ENCODE measurements around the gene GHR. TPM values are rescaled to one million over a fixed set of nuclear protein-coding genes. Genes with fewer than 3 reads are reported as not detected.

Gene GHR
- polyA plus RNA-seq, 1 donor from 2014 or later, result 0.31 TPM

DNA sequence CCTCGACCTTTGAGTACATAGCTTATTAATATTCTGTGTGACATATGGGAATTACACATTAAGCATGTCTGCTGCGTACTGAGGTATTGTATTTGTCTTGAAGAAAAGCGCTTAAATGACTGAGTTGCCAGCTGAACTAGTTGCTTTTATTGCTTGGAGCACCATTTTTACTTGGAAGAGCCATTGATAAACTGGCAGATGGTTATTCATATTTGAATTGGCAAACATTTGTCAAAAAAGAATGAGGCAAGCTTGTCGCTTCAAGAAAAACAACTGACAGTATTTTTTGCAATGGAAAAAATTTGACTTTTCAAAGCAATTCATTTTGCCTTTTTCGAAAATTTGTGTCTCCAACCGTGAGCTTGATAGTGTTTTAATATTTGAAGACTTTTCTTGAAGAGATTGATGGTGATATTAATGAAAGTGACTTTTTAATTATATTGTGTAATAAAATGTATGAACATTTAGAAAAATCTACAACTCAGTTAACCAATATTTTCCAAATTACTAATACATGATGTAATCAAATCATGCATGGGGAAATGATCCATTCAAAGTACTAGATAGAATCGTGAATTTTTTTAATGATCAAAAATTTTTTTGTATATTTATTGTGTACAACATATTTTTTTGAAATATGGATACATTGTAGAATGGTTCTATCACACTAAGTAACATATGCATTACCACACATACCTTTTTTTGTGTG lies 278.3 kb downstream of the GHR start:
- no peaks in the 10 kb centered on the region for H3K79me2 ChIP-seq (replicated peaks; ENCODE audit: insufficient read depth, low read length)
- H3K4me3 ChIP-seq (ENCODE audit: low read length), result no peak overlapping the region
- H4K20me1 ChIP-seq (ENCODE audit: insufficient read depth), result no peaks in the 10 kb centered on the region
- H3K27me3 ChIP-seq (ENCODE audit: insufficient read depth, low read depth, low read length), result no peaks in the 10 kb centered on the region
- H3K9me3 ChIP-seq (ENCODE audit: low read length), result no peaks in the 10 kb centered on the region
- H3K36me3 ChIP-seq (ENCODE audit: insufficient read depth, low read length), result no peaks in the 10 kb centered on the region
- H3K9ac ChIP-seq (ENCODE audit: low read length), result no peak overlapping the region
- H2AFZ ChIP-seq (ENCODE audit: low read depth, low read length), result no peak overlapping the region
- no peak overlapping the region for H3K27ac ChIP-seq (ENCODE audit: low read length)
- H3K4me2 ChIP-seq (ENCODE audit: low read length), result no peak overlapping the region
- H3F3A ChIP-seq (ENCODE audit: insufficient read depth, low read length, poor library complexity, severe bottlenecking), result no peaks in the 10 kb centered on the region
- H3K9me2 ChIP-seq (ENCODE audit: insufficient read depth, low read length), result no peaks in the 10 kb centered on the region
- no peak for TF ChIP-seq EZH2 (IDR thresholded peaks at IDR 0.05; ENCODE audit: borderline replicate concordance, insufficient read depth, low read length, poor library complexity, severe bottlenecking)
- TF ChIP-seq MXI1 (conservative IDR thresholded peaks at IDR 0.05; ENCODE audit: poor library complexity, severe bottlenecking), result no peak
- TF ChIP-seq, protein P1, sequence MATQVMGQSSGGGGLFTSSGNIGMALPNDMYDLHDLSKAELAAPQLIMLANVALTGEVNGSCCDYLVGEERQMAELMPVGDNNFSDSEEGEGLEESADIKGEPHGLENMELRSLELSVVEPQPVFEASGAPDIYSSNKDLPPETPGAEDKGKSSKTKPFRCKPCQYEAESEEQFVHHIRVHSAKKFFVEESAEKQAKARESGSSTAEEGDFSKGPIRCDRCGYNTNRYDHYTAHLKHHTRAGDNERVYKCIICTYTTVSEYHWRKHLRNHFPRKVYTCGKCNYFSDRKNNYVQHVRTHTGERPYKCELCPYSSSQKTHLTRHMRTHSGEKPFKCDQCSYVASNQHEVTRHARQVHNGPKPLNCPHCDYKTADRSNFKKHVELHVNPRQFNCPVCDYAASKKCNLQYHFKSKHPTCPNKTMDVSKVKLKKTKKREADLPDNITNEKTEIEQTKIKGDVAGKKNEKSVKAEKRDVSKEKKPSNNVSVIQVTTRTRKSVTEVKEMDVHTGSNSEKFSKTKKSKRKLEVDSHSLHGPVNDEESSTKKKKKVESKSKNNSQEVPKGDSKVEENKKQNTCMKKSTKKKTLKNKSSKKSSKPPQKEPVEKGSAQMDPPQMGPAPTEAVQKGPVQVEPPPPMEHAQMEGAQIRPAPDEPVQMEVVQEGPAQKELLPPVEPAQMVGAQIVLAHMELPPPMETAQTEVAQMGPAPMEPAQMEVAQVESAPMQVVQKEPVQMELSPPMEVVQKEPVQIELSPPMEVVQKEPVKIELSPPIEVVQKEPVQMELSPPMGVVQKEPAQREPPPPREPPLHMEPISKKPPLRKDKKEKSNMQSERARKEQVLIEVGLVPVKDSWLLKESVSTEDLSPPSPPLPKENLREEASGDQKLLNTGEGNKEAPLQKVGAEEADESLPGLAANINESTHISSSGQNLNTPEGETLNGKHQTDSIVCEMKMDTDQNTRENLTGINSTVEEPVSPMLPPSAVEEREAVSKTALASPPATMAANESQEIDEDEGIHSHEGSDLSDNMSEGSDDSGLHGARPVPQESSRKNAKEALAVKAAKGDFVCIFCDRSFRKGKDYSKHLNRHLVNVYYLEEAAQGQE (IDR thresholded peaks at IDR 0.05; ENCODE audit: borderline replicate concordance), result no peak
- TF ChIP-seq EP300 (conservative IDR thresholded peaks at IDR 0.05; ENCODE audit: poor library complexity, severe bottlenecking), result no peak
- no peak for TF ChIP-seq RAD21 (conservative IDR thresholded peaks at IDR 0.05)
- TF ChIP-seq, protein P2, sequence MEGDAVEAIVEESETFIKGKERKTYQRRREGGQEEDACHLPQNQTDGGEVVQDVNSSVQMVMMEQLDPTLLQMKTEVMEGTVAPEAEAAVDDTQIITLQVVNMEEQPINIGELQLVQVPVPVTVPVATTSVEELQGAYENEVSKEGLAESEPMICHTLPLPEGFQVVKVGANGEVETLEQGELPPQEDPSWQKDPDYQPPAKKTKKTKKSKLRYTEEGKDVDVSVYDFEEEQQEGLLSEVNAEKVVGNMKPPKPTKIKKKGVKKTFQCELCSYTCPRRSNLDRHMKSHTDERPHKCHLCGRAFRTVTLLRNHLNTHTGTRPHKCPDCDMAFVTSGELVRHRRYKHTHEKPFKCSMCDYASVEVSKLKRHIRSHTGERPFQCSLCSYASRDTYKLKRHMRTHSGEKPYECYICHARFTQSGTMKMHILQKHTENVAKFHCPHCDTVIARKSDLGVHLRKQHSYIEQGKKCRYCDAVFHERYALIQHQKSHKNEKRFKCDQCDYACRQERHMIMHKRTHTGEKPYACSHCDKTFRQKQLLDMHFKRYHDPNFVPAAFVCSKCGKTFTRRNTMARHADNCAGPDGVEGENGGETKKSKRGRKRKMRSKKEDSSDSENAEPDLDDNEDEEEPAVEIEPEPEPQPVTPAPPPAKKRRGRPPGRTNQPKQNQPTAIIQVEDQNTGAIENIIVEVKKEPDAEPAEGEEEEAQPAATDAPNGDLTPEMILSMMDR (IDR thresholded peaks at IDR 0.05; ENCODE audit: poor library complexity, severe bottlenecking), result no peak
- no peak for TF ChIP-seq SMC3 (conservative IDR thresholded peaks at IDR 0.05; ENCODE audit: poor library complexity)
- TF ChIP-seq POLR2AphosphoS5 (IDR thresholded peaks at IDR 0.05), result no peak
- TF ChIP-seq TAF1 (IDR thresholded peaks at IDR 0.05; ENCODE audit: low read depth), result no peak

DNA sequence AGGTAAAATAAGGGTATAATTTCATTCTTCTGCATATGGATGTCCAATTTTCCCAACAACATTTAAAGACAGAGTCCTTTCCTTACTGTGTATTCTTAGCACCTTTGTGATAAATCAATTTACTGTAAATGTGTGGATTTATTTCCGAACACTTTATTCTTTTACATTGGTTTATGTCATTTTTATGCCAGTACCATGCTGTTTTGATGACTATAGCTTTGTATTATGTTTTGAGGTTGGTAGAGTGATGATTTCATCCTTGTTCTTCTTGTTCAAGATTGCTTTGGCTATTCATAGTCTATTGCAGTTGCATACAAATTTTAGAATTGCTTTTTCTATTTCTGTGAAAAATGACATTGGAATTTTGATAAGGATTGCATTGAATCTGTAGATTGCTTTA lies 280.0 kb downstream of the GHR start:
- no peaks in the 10 kb centered on the region for H3K79me2 ChIP-seq (replicated peaks; ENCODE audit: insufficient read depth, low read length)
- H3K9me2 ChIP-seq (ENCODE audit: insufficient read depth, low read length), result no peaks in the 10 kb centered on the region
- no peak for TF ChIP-seq EZH2 (IDR thresholded peaks at IDR 0.05; ENCODE audit: borderline replicate concordance, insufficient read depth, low read length, poor library complexity, severe bottlenecking)
- TF ChIP-seq TAF1 (IDR thresholded peaks at IDR 0.05; ENCODE audit: low read depth), result no peak
- TF ChIP-seq EP300 (conservative IDR thresholded peaks at IDR 0.05; ENCODE audit: poor library complexity, severe bottlenecking), result no peak
- TF ChIP-seq MXI1 (conservative IDR thresholded peaks at IDR 0.05; ENCODE audit: poor library complexity, severe bottlenecking), result no peak
- TF ChIP-seq RAD21 (conservative IDR thresholded peaks at IDR 0.05), result no peak
- TF ChIP-seq POLR2AphosphoS5 (IDR thresholded peaks at IDR 0.05), result no peak
- TF ChIP-seq SMC3 (conservative IDR thresholded peaks at IDR 0.05; ENCODE audit: poor library complexity), result no peak
- TF ChIP-seq, protein P2 (IDR thresholded peaks at IDR 0.05; ENCODE audit: poor library complexity, severe bottlenecking), result no peak
- TF ChIP-seq, protein P1 (IDR thresholded peaks at IDR 0.05; ENCODE audit: borderline replicate concordance), result no peak
- H3K4me3 ChIP-seq (ENCODE audit: low read length), result no peak overlapping the region
- H3K4me2 ChIP-seq (ENCODE audit: low read length), result no peak overlapping the region
- H3K27me3 ChIP-seq (ENCODE audit: insufficient read depth, low read depth, low read length), result no peaks in the 10 kb centered on the region
- no peak overlapping the region for H2AFZ ChIP-seq (ENCODE audit: low read depth, low read length)
- no peaks in the 10 kb centered on the region for H4K20me1 ChIP-seq (ENCODE audit: insufficient read depth)
- no peaks in the 10 kb centered on the region for H3K36me3 ChIP-seq (ENCODE audit: insufficient read depth, low read length)
- no peaks in the 10 kb centered on the region for H3K9me3 ChIP-seq (ENCODE audit: low read length)
- H3K9ac ChIP-seq (ENCODE audit: low read length), result no peak overlapping the region
- H3K27ac ChIP-seq (ENCODE audit: low read length), result no peak overlapping the region
- no peaks in the 10 kb centered on the region for H3F3A ChIP-seq (ENCODE audit: insufficient read depth, low read length, poor library complexity, severe bottlenecking)

Data from neural cell (in vitro differentiated cells).